Endometrial microvascular endothelial cells (primary cell): ENCODE data around the gene VGLL4. TPM values are rescaled to one million over a fixed set of nuclear protein-coding genes. Genes with fewer than 3 reads are reported as not detected.

Experiments
- in situ Hi-C: cut with HindIII; loops from 2 replicates; pipeline ENCODE4 v1.10.0; 2017; ENCODE audit warnings: low sequenced_read_pairs, low pct_unique_long_range_greater_than_20kb; ENCODE audit errors: inconsistent ontology term
- total RNA-seq: library from RNA; depleted of rRNA; stranded (reverse); fragments of >200 nt; gene quantifications from one replicate; pipeline ENCODE4 v1.2.3, GENCODE V29; 2015; ENCODE audit errors: inconsistent ontology term

VGLL4 gene
- total RNA-seq, 1 donor from 2014 or later, result 14.4 TPM

DNA sequence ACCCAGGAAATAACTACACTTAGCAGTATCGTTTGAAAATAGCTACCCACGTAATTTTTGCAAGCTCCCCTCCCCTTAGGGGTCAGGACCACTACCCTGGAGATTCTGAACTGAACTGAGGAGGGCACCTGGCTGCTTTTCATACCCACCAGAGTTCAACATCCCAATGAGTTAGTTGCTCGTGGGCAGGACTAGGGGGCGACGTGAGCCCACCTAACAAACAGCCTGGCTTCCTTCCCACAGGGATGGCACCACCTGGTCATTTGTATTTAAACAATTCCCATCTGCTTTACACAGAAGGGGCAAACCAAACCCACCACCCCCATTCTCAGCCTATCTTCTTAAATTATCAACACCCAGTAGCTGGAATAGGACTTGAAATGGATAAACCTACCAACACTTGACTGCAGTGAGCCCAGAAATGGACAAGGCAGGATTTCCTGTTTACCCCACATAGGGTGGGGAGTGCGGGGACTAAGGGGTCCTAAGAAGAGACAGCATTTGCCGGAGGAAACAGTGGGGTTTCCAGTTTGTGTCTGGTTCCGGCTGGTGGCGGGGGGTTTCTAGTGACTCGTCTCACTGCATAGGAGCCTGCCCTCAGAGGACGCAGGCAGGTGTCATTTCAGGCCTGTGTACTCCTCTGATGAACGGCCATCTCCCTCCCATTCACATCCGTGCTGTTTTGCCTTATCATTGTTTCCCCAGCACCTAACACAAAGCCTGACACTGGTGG lies 11.6 kb upstream of the VGLL4 start:
- in situ Hi-C loops, result no loop called here

DNA sequence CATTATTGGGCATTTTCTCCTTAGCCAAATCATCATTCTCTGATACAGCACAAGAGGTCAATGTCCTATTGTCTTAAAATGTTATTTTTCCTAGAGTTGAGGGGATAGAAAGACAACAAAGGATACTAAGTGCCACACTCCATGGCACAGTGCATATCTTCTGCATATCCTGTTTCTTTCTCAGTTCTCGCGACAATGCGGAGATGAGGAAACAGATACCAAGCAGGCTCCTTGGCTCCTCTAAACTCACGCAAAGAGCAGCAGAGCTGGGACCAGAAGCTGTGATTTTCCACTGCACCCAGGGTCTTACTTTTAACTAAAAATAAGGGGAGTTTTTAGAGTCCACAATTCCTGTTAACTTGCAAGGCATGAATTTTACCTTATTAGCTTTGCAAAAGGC lies 10.5 kb upstream of the VGLL4 start:
- in situ Hi-C loops, result no loop called here

DNA sequence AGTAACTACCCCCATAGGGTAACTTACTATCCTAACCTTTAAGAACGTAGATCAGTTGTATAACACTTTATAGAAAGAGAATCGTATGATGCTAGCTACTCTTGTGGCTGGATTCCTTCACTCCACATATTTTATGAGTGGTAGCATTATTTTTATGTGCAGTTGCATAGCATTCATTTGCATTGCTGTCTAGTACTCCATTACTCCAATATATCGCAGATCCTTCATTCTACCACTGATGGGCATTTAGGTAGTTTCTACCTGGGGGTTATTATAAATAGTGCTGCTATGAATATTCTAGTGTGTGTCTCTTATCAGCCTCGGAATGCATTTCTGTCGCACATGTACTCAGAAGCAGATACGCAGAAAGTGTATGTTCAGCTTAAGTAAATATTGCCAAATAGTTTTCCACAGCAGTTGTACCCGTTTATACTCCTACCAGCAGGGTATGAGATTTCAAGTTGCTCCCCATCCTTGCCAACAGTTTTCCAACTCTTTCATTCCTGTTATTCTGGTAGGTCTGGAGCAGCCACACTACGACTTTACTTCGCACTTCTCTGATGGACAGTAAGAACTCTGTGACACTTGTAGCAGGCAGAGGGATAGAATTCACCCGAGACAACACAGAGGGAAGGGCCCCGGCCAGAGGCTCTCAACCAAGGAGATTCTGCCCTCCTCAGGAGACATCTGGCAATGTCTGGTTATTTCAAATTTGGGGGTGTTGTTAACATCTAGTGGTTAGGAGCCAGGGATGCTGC lies 9.8 kb upstream of the VGLL4 start:
- in situ Hi-C loops, result no loop called here

DNA sequence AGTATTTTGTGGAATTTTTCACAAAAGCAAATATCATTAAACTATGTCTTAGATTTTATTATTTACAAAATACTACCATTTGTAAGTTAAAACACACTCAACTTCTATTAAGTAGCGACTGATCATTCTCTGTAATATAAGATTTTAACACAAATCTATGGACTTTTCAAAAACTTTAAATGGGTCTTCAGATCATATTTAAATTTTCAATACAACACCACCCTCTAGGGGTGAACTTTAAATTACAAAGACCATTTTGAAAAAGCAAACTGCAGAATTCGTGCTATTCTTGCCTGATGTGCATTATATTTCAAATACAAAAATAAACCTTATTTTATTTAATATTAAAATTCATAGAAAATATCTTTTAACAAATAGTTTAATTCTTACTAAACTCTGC lies 8.2 kb upstream of the VGLL4 start:
- in situ Hi-C loops, result no loop called here

DNA sequence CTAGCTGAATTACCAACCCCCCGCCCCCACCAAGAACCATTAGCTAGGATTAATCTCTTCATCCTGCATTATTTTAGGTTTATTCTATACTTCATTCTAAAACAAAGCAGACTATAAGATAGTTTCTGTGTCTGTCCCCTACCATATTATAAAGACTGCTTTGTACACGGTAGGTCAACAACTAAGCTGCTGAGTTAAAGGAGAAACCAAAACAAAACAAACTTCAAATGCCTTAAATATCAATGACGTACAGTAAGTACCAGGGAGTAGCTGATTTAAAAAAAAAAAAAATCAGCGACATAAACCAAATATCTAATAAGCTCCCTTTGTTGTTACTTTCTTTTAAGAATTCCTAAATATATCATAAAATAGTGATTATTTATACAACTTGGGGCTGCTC lies 7.8 kb upstream of the VGLL4 start:
- in situ Hi-C loops, result no loop called here

DNA sequence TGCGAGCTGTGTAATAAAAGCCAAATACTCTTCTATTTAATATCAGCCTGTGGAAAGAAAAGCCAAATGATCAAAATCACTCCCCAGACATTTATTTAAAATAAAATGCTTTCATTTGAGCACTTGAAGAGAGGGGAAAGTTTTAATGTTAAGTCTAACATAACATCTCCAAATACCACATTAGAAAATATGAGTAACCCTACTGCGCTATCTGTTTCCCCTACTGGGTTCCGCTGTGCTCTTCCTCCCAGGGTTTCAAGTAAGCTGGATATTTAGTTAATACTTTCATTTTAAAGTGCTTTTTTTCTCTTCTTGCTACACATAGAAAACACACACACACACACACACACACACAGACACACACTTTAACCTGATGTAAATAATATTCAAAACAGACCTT lies 6.7 kb upstream of the VGLL4 start:
- in situ Hi-C loops, result no loop called here

DNA sequence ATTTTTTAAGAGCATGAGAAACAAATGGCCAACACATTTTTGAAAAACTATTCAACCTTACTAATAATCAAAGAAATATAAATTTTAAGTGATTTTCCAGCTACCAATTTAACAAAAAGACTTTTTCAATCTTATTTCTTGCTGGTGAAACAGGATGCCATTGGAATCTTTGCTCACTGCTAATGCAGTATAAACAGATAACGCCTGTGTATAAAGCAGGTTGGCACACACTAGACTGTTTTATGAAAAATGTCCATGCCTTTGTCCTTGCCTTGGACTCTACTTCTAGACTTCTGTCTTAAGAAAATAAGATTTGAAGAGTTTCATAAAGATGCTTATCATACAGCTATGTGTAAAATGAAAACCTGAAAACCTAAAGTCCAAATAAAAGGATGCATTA lies 5.0 kb upstream of the VGLL4 start:
- in situ Hi-C loops, result loop anchor here (25.0 kb wide), 1 partner anchor 261 kb away; no protein-coding TSS in a partner anchor

DNA sequence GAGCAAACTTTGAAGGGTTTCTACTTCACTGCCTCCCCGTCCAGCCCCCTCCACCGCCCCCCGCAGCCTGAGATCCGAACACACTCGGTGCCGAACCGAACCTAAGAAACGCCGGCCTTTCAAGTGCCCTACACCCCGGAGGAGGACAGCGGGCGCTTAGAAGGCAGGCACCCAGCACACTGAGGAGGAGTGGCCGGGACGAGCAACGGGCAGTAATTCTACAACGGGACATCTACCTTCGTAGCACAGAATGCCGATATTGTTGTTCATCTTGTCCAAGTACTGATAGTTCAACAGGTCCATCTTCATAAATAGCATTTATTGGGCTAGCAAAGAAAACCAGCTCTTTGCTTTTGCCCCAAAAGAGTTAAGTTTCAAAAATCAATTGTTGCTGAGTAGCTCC lies 513 bp downstream of the VGLL4 start:
- in situ Hi-C loops, result loop anchor here (25.0 kb wide), 1 partner anchor 256 kb away; no protein-coding TSS in a partner anchor

DNA sequence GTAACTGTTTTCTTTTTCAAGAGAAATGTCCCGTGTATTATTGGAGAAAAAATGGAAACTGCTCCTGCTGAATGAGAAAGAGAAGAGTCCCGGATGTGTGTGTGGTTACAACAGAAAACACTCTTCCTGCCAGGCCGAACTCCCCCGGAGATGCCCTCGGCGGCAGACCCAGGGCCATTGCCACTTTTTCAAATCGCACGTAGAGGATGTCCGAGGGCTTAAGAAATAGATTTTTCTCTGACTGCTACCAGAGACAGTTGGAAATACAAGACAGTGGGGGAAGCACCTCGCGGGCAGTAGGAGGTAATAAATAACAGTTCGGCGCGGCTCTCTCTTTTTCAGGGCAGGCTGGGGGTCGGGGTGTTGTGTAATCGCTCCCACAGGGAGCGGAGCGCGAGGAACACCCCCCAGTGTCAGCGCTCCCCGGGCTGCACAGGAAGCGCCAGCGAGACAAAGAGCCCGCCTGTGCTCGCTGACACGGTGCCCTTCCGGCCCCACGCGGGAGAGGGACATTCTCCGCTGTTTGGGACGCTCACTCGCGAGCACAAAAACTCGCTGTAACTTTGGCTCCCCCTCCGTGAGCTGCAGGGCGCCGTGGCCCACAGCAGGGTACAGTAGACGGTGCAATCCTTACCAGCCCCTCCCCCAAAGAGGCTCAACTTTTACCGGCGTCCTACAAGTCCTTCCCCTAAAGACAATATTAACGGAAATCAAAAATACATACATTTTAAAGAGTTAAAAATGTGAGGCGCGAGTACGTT lies 1.1 kb downstream of the VGLL4 start:
- in situ Hi-C loops, result loop anchor here (25.0 kb wide), 1 partner anchor 255 kb away; no protein-coding TSS in a partner anchor

DNA sequence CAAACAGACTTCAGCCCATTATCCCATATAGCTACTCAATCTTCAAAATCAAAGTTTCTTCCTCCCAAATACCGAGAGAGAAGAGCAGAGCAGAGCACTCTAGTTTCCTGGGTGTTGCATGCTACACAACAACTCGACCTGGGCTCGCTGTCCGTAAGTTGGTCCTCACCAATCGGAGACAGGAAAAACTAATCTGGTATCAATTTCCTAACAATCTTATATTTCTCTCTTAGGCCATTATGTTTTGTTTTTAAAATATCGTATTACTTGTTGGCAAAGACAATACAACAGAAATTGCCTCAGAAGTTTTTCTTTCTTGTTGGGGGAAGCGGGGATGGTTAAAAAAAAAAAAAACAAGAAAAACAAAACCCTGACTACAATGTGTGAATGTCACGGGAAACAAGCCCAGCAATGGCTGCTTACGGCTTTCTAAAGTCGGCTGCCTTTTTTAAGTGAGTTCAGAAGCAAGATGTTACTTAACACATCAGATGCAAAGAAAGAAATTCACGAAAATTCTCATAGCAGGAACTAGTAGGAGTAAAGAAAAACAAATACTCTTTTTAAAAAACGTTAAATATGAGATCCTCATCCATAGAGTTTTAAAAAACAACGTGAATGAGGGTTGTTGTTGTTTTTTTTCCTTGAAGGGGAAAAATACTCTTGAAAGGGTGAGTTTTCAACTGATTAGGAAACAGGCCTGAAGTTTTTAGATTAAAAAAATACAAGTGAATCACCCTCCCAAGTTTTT lies 1.9 kb downstream of the VGLL4 start:
- in situ Hi-C loops, result loop anchor here (25.0 kb wide), 1 partner anchor 255 kb away; no protein-coding TSS in a partner anchor

DNA sequence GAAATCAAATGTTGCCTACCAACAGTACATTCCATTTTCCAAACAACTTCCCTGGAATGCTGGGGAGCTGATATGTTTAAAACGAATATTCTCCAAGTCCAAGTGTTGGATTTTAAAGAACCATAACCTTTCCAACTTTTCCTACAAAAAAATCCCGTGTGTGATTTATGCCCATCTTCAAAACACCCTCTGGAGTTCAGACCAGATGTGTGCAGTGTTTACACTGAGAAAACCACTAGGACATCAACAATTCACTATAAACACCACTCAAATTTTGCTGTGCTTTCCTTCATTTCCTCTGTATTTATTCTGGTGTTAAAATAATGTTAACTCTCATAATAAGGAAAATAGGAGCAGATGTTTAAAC lies 2.4 kb downstream of the VGLL4 start:
- in situ Hi-C loops, result loop anchor here (25.0 kb wide), 1 partner anchor 254 kb away; no protein-coding TSS in a partner anchor

DNA sequence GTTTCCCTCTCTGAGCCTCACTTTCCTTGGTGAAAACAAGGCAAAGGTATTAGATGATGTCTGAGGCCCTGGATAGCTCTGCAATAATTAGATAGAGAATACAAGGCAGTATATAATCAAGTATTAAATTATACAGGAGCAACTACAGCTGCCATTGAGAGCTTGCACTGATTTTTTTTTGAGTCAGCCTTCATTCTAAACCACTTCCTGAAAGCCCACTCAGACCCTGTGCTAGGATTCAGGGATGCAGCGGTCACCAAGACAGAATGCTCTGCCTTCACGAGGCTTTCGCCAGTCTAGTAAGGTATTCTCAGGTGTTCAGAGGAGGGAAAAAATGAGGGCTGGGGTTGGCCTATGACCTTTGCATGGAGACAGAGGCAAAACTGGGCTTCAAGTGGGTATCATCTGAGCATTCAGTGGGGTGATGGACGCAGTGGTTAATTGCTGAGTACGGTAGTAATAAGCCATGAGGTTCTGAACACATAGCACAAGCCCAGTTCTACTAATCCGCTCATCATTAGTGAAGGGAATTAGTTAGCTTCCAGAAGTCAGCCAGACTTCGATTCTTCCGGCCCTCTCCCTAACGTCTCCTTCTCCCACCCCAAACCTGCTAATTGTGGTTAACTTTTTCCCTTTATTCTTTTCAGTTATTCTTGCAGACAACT lies 3.6 kb downstream of the VGLL4 start:
- in situ Hi-C loops, result loop anchor here (25.0 kb wide), 1 partner anchor 253 kb away; no protein-coding TSS in a partner anchor

DNA sequence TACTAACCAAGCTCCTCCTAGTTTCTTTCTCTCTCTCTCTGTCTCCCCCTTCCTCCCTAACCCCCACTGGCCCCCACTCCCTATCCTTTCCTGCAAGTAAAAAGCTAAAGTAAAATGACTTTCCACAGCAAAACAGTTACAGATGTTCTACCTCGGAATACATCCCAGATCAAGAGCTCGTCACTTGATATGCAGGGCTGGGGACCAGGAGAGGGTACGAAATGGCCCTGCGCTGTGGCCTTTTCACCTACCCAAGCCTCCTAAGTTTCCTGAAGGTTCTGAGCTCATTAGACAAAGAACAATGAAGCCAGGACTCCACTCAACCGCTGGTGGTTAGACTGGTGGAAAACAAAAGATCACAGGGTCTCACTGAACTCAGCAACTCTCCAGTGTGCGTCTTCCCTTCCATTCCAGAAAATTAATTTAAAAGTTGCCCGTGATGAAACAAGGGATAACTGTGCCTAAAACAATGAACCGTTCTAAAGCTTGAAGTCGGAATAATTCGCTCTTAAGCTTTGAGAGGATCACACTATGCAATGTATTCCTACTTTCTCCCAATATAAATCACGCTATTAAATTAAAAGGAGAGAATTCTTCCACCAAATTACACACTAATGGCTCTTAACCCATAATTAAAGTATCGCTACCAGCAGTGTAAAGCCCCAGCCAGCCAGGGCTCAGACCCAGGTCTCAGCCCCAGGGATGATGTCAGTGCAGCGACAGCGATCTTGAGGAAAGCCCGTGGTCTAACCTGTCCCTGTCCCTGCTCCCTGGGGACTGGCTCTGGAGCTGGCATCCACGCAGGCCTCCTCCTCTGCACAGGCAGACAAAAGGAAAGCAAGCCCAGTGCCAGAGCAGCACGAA lies 5.0 kb downstream of the VGLL4 start:
- in situ Hi-C loops, result loop anchor here (5.0 to 25.0 kb wide), 2 partner anchors 36 to 251 kb away; no protein-coding TSS in a partner anchor

DNA sequence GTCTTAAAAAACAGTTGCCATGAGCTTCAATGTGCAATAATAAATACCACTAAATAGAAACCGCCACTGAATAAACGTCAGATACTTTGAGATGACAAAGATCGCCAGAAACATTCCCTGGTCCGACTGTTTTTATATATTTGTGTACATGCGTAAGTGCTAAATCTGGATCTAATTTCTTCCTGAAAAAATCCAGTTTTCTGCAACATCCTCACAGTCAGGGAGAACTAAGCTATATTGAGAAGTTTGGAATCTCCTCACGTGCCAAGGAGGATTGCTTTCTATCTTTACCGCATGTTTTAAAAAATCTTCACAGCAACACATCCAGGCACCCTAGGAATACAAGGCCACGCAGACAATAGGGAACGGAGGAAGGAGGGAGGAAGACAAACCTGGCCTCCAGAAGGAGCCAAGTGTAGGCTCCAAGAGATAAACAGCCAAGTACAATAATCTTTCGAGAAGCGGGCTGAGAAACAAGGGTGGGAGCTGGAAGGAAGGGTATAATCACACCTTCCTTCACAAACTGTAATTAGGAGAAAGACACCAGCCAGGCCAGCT lies 5.7 kb downstream of the VGLL4 start:
- in situ Hi-C loops, result loop anchor here (5.0 to 25.0 kb wide), 2 partner anchors 36 to 251 kb away; no protein-coding TSS in a partner anchor

DNA sequence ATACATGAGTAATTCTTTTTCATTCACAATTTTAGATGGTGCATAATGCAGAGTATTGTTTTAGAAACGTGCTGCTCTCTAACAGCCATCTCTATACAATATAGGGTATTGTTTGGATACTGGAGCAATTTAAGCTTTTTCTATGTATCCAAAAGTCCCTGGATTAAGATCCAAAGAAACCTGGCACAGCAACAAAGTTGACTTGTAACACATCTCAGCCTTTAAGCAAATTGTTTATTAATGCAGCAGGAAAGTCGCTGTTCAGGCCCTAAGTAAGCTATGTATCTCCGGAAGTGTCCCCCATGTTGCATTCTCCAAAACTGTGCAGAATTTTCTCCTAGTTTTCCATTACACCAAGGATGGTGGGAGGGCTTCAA lies 7.3 kb downstream of the VGLL4 start:
- in situ Hi-C loops, result loop anchor here (5.0 to 25.0 kb wide), 2 partner anchors 34 to 249 kb away; no protein-coding TSS in a partner anchor

DNA sequence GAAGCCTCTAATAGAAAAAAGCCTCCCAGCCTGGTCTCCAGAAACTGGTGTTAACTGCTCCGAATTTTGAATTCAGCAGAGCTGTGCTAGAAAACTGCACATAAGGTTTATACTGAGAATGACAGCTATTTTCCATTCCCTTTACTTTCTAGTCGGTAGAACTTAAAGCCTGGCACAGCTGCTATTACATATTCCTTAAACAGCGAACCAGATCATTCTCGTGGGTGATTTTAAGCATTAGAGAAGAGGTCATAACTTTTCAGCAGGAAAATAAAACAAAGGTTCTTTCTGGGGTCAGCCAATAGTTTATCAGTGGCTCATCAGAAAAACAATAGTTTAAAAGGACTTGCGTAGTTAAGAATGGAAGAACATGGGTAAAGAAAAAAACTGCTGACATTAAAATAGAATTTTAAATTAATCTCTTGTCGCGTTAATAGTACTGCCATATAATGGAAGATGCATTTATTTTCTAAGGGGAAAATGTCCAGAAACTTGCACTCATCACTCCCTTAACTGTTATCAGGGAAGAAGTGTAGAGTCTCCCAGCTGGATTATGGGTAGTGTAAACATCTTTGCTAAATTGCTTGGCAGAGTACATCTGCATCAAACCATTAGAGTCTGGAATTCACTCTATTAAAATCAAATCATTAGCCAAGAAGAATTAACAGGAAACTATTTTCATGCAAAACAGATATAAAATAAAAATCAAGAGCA lies 7.9 kb downstream of the VGLL4 start:
- in situ Hi-C loops, result loop anchor here (5.0 to 25.0 kb wide), 2 partner anchors 34 to 249 kb away; no protein-coding TSS in a partner anchor
